OCI-LY1 (cell line): Measurements from ENCODE around the gene THSD8.
"Not testable (repeated sequence)": the region's sequence is repeated elsewhere in the genome, so short reads cannot be mapped to it uniquely, and the experiment has no call there.

ENCODE experiments used
- H2AFZ ChIP-seq: fragments of 200-600 bp; sonication (generic), shearing (Covaris generic); 2 replicates; pipeline ENCODE4 v1.6.0; 2014; ENCODE audit warnings: antibody characterized with exemption, mild to moderate bottlenecking, low read length
- H3F3A ChIP-seq: fragments of 200-600 bp; sonication (generic), shearing (Covaris generic); 2 replicates; pipeline ENCODE4 v1.6.0; 2014; ENCODE audit warnings: mild to moderate bottlenecking, antibody characterized with exemption, low read length, moderate library complexity; ENCODE audit not compliant: insufficient read depth
- H3K27ac ChIP-seq: fragments of 200-600 bp; sonication (generic); 2 replicates; pipeline ENCODE4 v1.5.1; 2014; ENCODE audit warnings: low read length, mixed run types, mild to moderate bottlenecking, low read depth; ENCODE audit not compliant: poor library complexity, severe bottlenecking
- H3K27me3 ChIP-seq: fragments of 200-600 bp; sonication (generic); 2 replicates; pipeline ENCODE4 v1.6.0; 2014; ENCODE audit warnings: antibody characterized with exemption, mild to moderate bottlenecking, low read length, moderate library complexity; ENCODE audit not compliant: insufficient read depth
- H3K36me3 ChIP-seq: fragments of 200-600 bp; sonication (generic); 2 replicates; pipeline ENCODE4 v1.6.1; 2014; ENCODE audit warnings: mild to moderate bottlenecking, antibody characterized with exemption, low read length, moderate library complexity, mixed read lengths; ENCODE audit not compliant: insufficient read depth
- H3K4me1 ChIP-seq: fragments of 200-600 bp; sonication (generic); 2 replicates; pipeline ENCODE4 v1.5.1; 2014; ENCODE audit warnings: mild to moderate bottlenecking, low read length, moderate library complexity; ENCODE audit not compliant: insufficient read depth, severe bottlenecking
- H3K4me2 ChIP-seq: fragments of 200-600 bp; sonication (generic), shearing (Covaris generic); 2 replicates; pipeline ENCODE4 v1.6.1; 2014; ENCODE audit warnings: low read length
- H3K4me3 ChIP-seq: fragments of 200-600 bp; sonication (generic); 2 replicates; pipeline ENCODE4 v1.5.1; 2014; ENCODE audit warnings: low read length, low read depth, mild to moderate bottlenecking, mixed read lengths; ENCODE audit not compliant: poor library complexity, severe bottlenecking
- H3K79me2 ChIP-seq: fragments of 200-600 bp; shearing (Covaris generic); 2 replicates; pipeline ENCODE4 v1.6.1; 2016; ENCODE audit warnings: mixed run types, low read length, mixed read lengths; ENCODE audit not compliant: insufficient read depth
- H3K9ac ChIP-seq: fragments of 200-600 bp; sonication (generic), shearing (Covaris generic); 2 replicates; pipeline ENCODE4 v1.6.1; 2014; ENCODE audit warnings: mild to moderate bottlenecking, low read length, mixed read lengths
- H3K9me2 ChIP-seq: fragments of 200-600 bp; sonication (generic), shearing (Covaris generic); 2 replicates; pipeline ENCODE4 v1.6.1; 2014; ENCODE audit warnings: low read depth, mild to moderate bottlenecking, low read length, mixed read lengths
- H3K9me3 ChIP-seq: fragments of 200-600 bp; shearing (Covaris generic); 2 replicates; pipeline ENCODE4 v1.6.1; 2014; ENCODE audit warnings: low read length, mixed read lengths
- H4K20me1 ChIP-seq: fragments of 200-600 bp; sonication (generic), shearing (Covaris generic); 2 replicates; pipeline ENCODE4 v1.6.0; 2016; ENCODE audit warnings: mild to moderate bottlenecking, low read length; ENCODE audit not compliant: insufficient read depth
- CTCF ChIP-seq: fragments of 200-600 bp; sonication (generic), shearing (Covaris generic); IDR thresholded peaks from 2 replicates; pipeline ENCODE4 v1.5.1; 2017; ENCODE audit warnings: mild to moderate bottlenecking, antibody characterized with exemption, low read length, moderate library complexity, mixed read lengths
- EZH2 ChIP-seq: fragments of 200-600 bp; sonication (generic), shearing (Covaris generic); IDR thresholded peaks from 2 replicates; pipeline ENCODE4 v1.8.0; 2017; ENCODE audit warnings: borderline replicate concordance, mixed run types, mild to moderate bottlenecking, antibody characterized with exemption, low read length, moderate library complexity, mixed read lengths

THSD8 gene

DNA sequence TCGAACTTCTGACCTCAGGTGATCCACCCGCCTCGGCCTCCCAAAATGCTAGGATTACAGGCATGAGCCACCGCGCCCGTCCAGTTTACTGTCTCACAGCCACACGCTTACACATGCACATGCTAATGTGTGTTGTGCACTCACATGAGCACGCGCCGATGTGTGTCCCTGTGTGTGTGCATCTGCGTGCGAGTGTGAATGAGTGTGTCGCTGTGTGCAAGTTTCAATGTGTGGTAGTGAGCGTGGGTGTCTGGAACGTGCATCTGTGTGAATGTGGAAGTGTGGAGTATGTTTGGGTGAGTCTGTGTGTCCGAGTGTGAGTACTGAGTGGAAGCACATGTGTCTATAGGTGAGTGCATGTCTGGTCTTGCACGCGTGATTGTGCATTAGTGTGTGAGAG, 40.6 kb downstream of the THSD8 start:
- H3F3A ChIP-seq, result 0 out of 2 replicates have a peak, but pooled peaks cover 7% of the 10 kb centered on the region
- H3K9ac ChIP-seq, result no peak overlapping the region
- no peaks in the 10 kb centered on the region for H3K9me3 ChIP-seq
- H3K27me3 ChIP-seq, result no peaks in the 10 kb centered on the region
- H3K4me1 ChIP-seq, result peaks cover 33% of the 10 kb centered on the region
- no peak overlapping the region for H3K27ac ChIP-seq
- no peaks in the 10 kb centered on the region for H3K79me2 ChIP-seq
- no peak overlapping the region for H3K4me3 ChIP-seq
- no peaks in the 10 kb centered on the region for H3K9me2 ChIP-seq
- H3K36me3 ChIP-seq, result peaks cover 35% of the 10 kb centered on the region
- H4K20me1 ChIP-seq, result no peaks in the 10 kb centered on the region
- H3K4me2 ChIP-seq, result no peak overlapping the region
- H2AFZ ChIP-seq, result no peak overlapping the region
- no peak for TF ChIP-seq CTCF
- no peak for TF ChIP-seq EZH2

GRCh38 chr19:12843328-12843727, 41.5 kb downstream of the THSD8 start:
- Histone ChIP-seq H3K27me3 (no peaks in the 10 kb centered on the region), H3K36me3 (peaks cover 41% of the 10 kb centered on the region), H3K27ac (no peak overlapping the region), H3K9me3 (no peaks in the 10 kb centered on the region), H3K9me2 (no peaks in the 10 kb centered on the region), H3K4me2 (no peak overlapping the region), H2AFZ (no peak overlapping the region), H4K20me1 (no peaks in the 10 kb centered on the region), H3F3A (0 out of 2 replicates have a peak, but pooled peaks cover 7% of the 10 kb centered on the region), H3K79me2 (no peaks in the 10 kb centered on the region), H3K9ac (no peak overlapping the region), H3K4me1 (peaks cover 31% of the 10 kb centered on the region), H3K4me3 (no peak overlapping the region)
- no peak for TF ChIP-seq EZH2
- no peak for TF ChIP-seq CTCF

GRCh38 chr19:12843999-12844732, 42.3 kb downstream of the THSD8 start:
- Histone ChIP-seq H2AFZ (no peak overlapping the region), H3K27me3 (no peaks in the 10 kb centered on the region), H3K79me2 (no peaks in the 10 kb centered on the region), H3K9me2 (no peaks in the 10 kb centered on the region), H3K4me3 (no peak overlapping the region), H3K4me2 (no peak overlapping the region), H4K20me1 (no peaks in the 10 kb centered on the region), H3K9ac (no peak overlapping the region), H3K4me1 (peaks cover 28% of the 10 kb centered on the region), H3F3A (0 out of 2 replicates have a peak, but pooled peaks cover 7% of the 10 kb centered on the region), H3K9me3 (no peaks in the 10 kb centered on the region), H3K36me3 (peaks cover 43% of the 10 kb centered on the region), H3K27ac (no peak overlapping the region)
- no peak for TF ChIP-seq CTCF
- TF ChIP-seq EZH2, result no peak

GRCh38 chr19:12846613-12847012, 44.7 kb downstream of the THSD8 start:
- not testable (repeated sequence) for H3K9me2 ChIP-seq, H3K4me1 ChIP-seq, H3F3A ChIP-seq, H3K4me3 ChIP-seq, H4K20me1 ChIP-seq, H3K9me3 ChIP-seq, H3K27me3 ChIP-seq, H3K4me2 ChIP-seq, H3K9ac ChIP-seq, H3K27ac ChIP-seq, H3K79me2 ChIP-seq, H2AFZ ChIP-seq
- peaks cover 35% of the 10 kb centered on the region for H3K36me3 ChIP-seq
